BJ (cell line): ENCODE results near the gene RBM23. TPM values are rescaled to one million over a fixed set of nuclear protein-coding genes. Genes with fewer than 3 reads are reported as not detected.

ENCODE experiments used
- CTCF ChIA-PET: fragments of 350-600 bp; formaldehyde crosslinking; extraction: SDS; loops from one replicate; lab custom pipeline; 2021; ENCODE audit warnings: antibody characterized with exemption, inconsistent platforms; lab: Yijun Ruan, JAX
- POLR2A ChIA-PET: fragments of 300-600 bp; sonication (Branson Sonifier 250); formaldehyde crosslinking; extraction: SDS; loops from one replicate; lab custom pipeline; 2021; ENCODE audit warnings: antibody characterized with exemption; lab: Charles Lee
- DNase-seq: peaks from one replicate; pipeline ENCODE4 v3.0.0-alpha.2; 2011; ENCODE audit warnings: low read depth
- H3K27me3 ChIP-seq: 2 replicates; pipeline ENCODE4 v1.6.0; 2011; ENCODE audit warnings: low read length; ENCODE audit not compliant: control insufficient read depth, insufficient read depth
- H3K36me3 ChIP-seq: 2 replicates; pipeline ENCODE4 v1.5.1; 2011; ENCODE audit warnings: low read length; ENCODE audit not compliant: control insufficient read depth, insufficient read depth
- H3K4me3 ChIP-seq: 2 replicates; pipeline ENCODE4 v1.5.1; 2011; ENCODE audit warnings: low read depth, mild to moderate bottlenecking, control low read depth, low read length
- polyA plus RNA-seq: library from polyadenylated mRNA; depleted of rRNA; stranded (reverse); fragments of >200 nt; gene quantifications from 2 replicates; pipeline ENCODE4 v1.2.3, GENCODE V29; 2011
- TF ChIP-seq, protein P1 (sequence below): IDR thresholded peaks from 2 replicates; pipeline ENCODE4 v1.5.1; 2011; ENCODE audit warnings: low read depth, mild to moderate bottlenecking, control low read depth, inconsistent platforms, low read length, moderate library complexity; ENCODE audit not compliant: insufficient read depth

RBM23 gene
- polyA plus RNA-seq, 1 experiment: 60.9 TPM

DNA sequence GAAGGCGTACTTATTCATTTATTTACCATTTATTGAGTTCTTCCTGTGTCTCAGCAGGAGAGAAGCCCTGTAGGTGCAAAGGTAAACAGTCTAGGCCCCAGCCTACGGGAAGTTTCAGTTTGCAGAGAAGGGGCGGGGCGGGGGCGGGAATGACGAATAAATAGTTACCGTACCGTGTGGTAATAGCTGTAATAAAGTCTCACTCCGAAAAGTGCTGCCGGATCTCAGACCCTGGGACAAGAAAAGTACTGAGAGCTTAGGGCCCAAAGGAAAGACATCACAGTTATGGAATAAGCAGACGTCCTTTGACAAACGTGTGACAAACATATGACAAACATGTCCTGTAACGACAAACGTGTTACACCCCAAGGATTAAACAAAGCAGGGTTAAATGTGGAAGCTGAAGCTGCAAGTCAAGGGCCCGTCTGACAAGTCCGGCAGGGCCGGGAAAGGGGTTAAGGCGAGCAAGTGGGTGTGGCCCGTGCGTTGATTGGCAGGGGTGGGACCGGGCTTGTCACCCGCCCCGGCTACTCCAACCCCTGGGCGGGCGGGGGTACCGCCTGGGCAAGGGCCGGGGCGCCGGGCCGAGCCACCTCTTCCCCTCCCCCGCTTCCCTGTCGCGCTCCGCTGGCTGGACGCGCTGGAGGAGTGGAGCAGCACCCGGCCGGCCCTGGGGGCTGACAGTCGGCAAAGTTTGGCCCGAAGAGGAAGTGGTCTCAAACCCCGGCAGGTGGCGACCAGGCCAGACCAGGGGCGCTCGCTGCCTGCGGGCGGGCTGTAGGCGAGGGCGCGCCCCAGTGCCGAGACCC is 47.5 kb downstream of the RBM23 start, which contains the start of gene LRP10:
Gene LRP10, plus strand, starts transcription at position 517 of the 809 bp plus-strand sequence. CDS start 564 bp downstream, outside the sequence.
- H3K4me3 ChIP-seq: peak within 1 kb of the TSS; percentile 97
- TF ChIP-seq, protein P1, sequence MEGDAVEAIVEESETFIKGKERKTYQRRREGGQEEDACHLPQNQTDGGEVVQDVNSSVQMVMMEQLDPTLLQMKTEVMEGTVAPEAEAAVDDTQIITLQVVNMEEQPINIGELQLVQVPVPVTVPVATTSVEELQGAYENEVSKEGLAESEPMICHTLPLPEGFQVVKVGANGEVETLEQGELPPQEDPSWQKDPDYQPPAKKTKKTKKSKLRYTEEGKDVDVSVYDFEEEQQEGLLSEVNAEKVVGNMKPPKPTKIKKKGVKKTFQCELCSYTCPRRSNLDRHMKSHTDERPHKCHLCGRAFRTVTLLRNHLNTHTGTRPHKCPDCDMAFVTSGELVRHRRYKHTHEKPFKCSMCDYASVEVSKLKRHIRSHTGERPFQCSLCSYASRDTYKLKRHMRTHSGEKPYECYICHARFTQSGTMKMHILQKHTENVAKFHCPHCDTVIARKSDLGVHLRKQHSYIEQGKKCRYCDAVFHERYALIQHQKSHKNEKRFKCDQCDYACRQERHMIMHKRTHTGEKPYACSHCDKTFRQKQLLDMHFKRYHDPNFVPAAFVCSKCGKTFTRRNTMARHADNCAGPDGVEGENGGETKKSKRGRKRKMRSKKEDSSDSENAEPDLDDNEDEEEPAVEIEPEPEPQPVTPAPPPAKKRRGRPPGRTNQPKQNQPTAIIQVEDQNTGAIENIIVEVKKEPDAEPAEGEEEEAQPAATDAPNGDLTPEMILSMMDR: no peak
- no peak for DNase-seq
- peaks cover 24% of the 10 kb centered on the region for H3K36me3 ChIP-seq
- no peaks in the 10 kb centered on the region for H3K27me3 ChIP-seq
- ChIA-PET CTCF (interaction anchor here (0.7 to 5.7 kb wide), 17 partner anchors 12 to 315 kb away, joined by 3 to 95 read pairs (median 5); partner anchors contain the start of genes RBM23 and REM2), POLR2A (interaction anchor here (0.6 kb wide), 2 partner anchors 30 to 104 kb away, joined by 3 read pairs; no protein-coding TSS in a partner anchor)

- no peaks in the 10 kb centered on the region for H3K27me3 ChIP-seq
- H3K36me3 ChIP-seq: peaks cover 18% of the 10 kb centered on the region
- CTCF ChIA-PET: interaction anchor here (0.8 to 5.7 kb wide), 7 partner anchors 11 to 48 kb away, joined by 3 to 95 read pairs (median 33); partner anchors contain the start of genes RBM23 and REM2
- no peak for DNase-seq
- POLR2A ChIA-PET: interaction anchor here (0.6 kb wide), 1 partner anchor 103 kb away, joined by 3 read pairs; no protein-coding TSS in a partner anchor
- TF ChIP-seq, protein P1: no peak
- H3K4me3 ChIP-seq: peak overlapping the region; percentile 97
Measured at GRCh38 chr14:22870811-22871223, 48.1 kb downstream of the RBM23 start.

DNA sequence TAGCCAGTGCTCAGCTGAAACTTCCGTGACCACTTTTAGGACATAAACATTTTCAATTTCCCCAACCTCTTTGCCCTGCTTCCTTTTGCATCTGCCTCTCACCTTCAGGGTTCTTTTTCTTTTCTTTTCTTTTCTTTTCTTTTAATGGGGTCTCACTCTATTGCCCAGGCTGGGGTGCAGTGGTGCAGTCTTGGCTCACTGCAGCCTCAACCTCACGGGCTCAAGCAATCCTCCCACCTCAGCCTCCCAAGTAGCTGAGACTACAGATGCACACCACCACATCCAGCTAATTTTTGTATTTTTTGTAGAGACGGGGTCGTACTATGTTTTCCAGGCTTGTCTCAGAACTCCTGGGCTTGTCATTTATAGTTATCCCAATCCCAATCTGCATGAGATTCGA is 52.1 kb downstream of the RBM23 start:
- Histone ChIP-seq H3K27me3 (no peaks in the 10 kb centered on the region), H3K36me3 (no peaks in the 10 kb centered on the region), H3K4me3 (no peak overlapping the region)
- DNase-seq: no peak
- POLR2A ChIA-PET: no interaction called here
- CTCF ChIA-PET: interaction anchor here (0.7 to 6.0 kb wide), 4 partner anchors 13 to 297 kb away, joined by 3 to 44 read pairs (median 4); no protein-coding TSS in a partner anchor
- TF ChIP-seq, protein P1: no peak

GRCh38 chr14:22865424-22866405 is 53.2 kb downstream of the RBM23 start:
- H3K27me3 ChIP-seq: no peaks in the 10 kb centered on the region; the same call in 1 of the 2 replicates
- DNase-seq: no peak
- ChIA-PET CTCF (interaction anchor here (0.6 to 6.0 kb wide), 4 partner anchors 12 to 444 kb away, joined by 4 to 44 read pairs (median 5); no protein-coding TSS in a partner anchor), POLR2A (no interaction called here)
- H3K36me3 ChIP-seq: no peaks in the 10 kb centered on the region
- TF ChIP-seq, protein P1: no peak
- H3K4me3 ChIP-seq: no peak overlapping the region
